NCI-H2107 treated with DMSO at 0.1 percent for 48 hours (cell line): ENCODE results near the gene FAM241A.
"Not testable (repeated sequence)": the region's sequence is repeated elsewhere in the genome, so short reads cannot be mapped to it uniquely, and the experiment has no call there.

Experiments used
- DNase-seq: peaks from one replicate; lab custom pipeline; 2025; ENCODE audit not compliant: unreplicated experiment; lab: John Stamatoyannopoulos, UW

FAM241A gene

DNA sequence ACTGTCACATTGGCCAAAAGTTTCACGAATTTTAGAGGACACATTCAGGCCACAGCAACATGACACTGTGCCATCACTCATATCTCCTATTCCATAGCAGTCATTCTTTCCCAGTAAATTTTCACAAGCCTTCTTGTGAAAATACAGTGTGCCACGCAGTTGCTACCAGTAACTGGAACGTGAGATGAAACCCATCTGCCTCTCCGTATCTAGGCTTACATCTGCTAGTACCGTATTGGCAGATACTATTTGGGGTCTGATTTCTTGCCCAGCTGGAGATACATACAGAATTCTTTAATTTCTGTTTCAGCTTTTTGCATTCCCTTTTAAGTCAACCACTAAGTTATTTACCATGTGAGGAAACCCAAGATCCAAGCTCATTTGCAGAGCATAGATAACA lies 8.7 kb upstream of the FAM241A start:
- no peak for DNase-seq

DNA sequence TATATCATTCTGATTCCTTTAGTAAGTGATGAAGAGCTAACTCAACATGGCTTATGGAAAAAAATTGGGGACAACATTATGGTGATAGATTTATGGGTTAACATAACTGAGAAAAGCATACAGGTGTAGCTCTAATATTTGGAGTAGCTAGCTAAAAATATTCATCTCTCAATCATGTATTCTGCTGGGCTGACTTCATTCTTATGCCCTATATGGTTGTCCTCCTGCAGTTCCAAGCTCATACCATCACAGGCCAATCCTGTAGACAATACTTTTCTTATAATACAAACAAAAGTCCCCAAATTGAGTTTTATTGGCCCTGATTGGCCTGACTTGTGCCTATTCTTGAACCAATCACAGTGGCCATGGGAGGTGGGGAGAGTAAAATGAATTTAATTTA lies 6.7 kb upstream of the FAM241A start:
- DNase-seq = no peak

DNA sequence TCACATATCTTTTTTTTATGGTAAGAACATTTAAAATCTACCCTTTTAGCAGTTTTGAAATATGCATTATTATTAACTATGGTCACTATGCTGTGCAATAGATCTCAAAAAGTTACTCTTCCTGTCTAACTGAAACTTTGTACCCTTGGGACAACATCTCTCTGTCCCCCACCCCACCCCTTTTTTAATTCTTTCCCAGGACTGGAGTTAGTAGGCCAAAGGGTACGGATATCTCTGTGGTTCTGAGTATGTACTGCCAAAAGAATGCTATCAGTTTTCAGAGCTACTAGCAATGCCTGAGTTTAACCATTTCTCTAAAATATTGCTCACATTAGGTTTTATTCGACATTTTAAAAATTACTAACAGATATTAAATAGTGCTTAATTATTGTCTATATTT lies 4.7 kb upstream of the FAM241A start:
- no peak for DNase-seq

GRCh38 chr4:112141366-112142138 lies 3.7 kb upstream of the FAM241A start:
- DNase-seq = no peak

- DNase-seq = no peak
Observed at GRCh38 chr4:112142182-112142581, 3.1 kb upstream of the FAM241A start.

- DNase-seq = no peak
Observed at GRCh38 chr4:112143781-112144180, 1.5 kb upstream of the FAM241A start.

DNA sequence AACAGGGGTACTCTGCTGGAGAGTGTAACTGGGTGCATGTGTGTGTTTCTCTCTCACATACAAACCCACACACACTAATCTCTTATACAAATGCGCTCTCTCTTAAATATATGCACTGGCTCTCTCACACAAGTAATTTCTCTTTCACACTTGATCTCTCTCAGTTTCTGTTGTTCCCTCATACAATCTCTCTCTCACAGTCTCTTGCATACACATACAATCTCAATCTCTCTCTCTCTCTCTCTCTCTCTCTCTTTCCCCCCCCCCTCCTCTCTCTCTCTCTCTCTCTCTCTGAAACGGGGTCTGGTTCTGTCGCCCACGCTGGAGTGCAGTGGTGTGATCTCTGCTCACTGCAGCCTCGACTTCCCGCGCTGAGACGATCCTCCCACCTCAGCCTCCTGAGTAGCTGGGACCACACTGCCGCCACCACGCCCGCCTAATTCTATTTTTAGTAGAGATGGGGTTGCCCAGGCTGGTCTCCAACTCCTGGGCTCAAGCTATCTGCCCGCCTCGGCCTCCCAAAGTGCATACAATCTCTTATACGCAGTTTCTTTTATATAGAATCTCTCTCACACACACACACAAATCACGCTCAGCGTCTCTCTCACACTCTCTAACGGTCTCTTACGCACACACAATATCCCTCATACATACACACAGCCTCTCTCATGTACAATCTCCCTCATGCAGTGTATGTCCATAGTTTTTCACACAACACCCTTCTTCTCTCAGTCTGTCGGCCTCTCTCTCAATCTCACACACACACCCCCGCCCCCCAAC lies 518 bp upstream of the FAM241A start:
- DNase-seq = no peak

- no peak for DNase-seq
Observed at GRCh38 chr4:112145790-112146501, 692 bp downstream of the FAM241A start.

GRCh38 chr4:112146502-112146813 lies 1.2 kb downstream of the FAM241A start:
- no peak for DNase-seq

GRCh38 chr4:112147697-112148096 lies 2.4 kb downstream of the FAM241A start:
- no peak for DNase-seq

DNA sequence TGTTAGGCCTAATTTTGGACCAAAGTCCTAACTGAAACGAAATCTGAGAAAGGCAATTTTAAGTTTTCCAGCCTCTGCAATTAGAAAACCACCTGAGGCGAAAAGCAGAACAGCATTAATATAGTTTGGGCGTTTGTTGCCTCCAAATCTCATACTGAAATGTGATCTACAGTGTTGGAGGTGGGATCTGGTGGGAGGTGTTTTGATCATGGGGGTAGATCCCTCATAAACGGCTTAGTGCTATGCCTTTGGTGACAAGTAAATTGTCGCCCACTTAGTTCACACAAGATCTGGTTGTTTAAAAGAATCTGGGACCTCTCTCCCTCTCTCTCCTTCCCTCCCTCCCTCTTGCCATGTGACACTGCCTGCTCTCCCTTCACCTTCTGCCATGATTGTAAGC lies 5.7 kb downstream of the FAM241A start:
- no peak for DNase-seq

DNA sequence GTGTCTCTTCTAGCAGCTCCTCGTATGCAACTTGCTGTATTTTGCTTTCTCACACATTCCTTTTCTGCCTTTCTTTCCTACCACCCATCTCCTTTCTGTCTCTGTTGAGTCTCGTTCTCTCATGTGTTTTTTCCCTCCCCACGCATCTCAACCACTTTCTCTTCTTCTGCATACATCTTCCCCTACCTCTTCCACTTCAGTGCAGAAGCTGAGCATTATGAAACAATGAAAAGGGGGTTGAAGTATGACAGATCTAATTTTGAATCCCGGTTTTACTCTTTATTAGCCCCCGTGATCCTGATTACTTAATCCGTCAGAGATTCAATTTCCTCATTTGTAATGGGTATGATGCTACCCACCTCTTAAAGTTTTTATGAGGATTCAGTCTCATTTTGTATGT lies 7.3 kb downstream of the FAM241A start:
- no peak for DNase-seq

- DNase-seq = no peak
Observed at GRCh38 chr4:112153211-112153791, 8.0 kb downstream of the FAM241A start.

GRCh38 chr4:112156112-112156511 lies 10.9 kb downstream of the FAM241A start:
- DNase-seq = no peak

DNA sequence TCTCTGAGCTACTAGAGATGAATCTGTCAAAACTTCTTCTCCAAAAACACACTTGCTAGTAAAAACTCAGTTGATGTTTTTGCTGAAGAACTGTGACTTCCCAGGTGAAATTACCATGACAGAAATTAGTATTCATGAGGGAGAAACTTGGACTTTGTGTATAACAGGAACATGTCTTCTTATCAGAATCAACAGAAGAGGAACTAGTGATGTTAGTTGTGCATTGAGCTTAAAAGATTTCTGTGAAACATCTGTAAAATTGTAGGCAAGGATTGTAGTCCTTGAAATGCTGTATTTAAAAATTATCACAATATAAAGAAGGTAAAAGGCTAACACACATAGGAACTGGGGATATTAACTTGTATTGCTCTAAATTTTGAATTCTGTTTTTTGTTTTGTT lies 11.3 kb downstream of the FAM241A start:
- no peak for DNase-seq

DNA sequence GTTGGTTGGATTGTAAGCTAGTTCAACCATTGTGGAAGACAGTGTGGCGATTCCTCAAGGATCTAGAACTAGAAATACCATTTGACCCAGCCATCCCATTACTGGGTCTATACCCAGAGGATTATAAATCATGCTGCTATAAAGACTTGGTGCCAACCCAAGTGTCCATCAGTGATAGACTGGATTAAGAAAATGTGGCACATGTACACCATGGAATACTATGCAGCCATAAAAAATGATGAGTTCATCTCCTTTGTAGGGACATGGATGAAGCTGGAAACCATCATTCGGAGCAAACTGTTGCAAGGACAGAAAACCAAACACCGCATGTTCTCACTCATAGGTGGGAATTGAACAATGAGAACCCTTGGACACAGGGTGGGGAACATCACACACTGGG lies 18.5 kb downstream of the FAM241A start:
- DNase-seq = not testable (repeated sequence)

GRCh38 chr4:112167794-112168193 lies 22.5 kb downstream of the FAM241A start:
- no peak for DNase-seq

DNA sequence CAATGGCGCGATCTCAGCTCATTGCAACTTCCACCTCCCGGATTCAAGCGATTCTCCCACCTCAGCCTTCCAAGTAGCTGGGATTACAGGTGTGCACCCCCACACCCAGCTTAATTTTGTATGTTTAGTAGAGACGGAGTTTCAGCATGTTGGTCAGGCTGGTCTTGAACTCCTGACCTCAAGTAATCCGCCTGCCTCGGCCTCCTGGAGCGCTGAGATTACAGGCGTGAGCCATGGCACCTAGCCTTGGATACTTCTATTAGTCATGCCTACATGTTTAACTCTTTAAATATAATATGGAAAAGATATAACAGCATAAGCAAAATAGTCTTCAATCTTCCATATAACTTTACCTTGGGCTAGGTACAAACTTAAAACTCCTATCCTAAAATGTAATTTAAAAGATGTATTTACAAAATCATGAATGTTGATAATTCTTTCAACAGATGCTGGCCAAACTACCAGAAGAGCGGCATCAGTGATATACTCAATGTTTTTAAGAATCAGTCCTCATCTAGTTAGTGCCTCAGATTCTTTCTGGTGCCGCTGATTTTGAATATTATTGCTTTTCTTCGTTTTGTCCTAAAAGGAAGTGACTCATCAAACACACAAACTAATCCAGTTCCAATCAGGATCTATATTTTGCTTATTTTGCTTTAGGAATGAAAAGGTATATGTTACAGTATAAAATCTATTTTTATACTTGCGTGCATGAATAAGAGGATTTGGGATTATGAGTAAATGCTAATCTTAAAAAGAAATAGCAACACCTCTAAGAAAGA lies 23.7 kb downstream of the FAM241A start:
- no peak for DNase-seq

DNA sequence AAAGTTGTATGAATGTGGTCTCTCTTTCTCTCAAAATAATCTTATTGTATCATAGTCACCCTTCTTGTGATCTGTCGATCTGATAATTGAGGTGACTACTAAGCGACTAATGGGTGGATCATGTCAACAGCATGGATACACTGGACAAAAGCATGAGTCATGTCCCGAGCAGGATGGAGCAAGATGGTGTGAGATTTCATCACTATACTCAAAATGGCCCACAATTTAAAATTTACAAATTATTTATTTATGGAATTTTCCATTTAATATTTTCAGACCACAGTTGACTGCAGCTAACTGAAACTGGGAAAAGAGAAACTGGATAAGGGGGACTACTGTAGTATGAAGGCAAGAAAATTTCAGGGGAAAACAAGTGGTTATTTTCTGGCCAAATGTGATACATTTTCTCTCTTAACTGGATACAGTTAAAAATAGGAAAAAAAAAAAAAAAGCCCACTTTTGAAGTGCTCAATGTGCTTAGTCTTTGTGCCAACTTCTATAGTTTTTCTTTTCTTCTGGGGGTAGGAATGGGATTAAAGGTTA lies 25.3 kb downstream of the FAM241A start:
- no peak for DNase-seq

DNA sequence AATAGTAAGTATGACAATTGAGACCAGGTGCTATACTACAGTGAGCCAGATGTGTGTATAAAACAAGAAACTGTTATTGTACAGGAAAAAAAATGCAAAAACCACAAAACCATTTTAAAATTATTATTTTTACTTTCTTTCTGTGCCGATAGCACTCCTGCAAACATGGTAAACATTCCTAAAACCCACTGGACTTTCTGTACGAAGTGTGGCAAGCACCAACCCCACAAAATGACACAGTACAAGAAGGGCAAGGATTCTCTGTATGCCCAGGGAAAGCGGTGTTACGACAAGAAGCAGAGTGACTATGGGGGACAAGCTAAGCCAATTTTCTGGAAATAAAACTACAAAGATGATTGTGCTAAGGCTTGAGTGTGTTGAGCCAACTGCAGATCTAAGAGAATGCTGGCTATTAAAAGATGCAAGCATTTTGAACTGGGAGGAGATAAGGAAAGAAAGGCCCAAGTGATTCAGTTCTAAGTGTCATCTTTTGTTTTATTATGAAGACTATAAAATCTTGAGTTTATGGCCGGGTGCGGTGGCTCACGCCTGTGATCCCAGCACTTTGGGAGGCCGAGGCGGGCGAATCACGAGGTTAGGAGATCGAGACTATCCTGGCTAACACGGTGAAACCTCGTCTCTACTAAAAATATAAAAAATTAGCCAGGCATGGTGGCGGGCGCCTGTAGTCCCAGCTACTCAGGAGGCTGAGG lies 26.0 kb downstream of the FAM241A start:
- not testable (repeated sequence) for DNase-seq
